Measurements from ENCODE around the gene SLFN14. TPM values are rescaled to one million over a fixed set of nuclear protein-coding genes. Genes with fewer than 3 reads are reported as not detected.

SLFN14 gene
- not detected in 2 replicates for total RNA-seq (2021)
- long read RNA-seq = 0 reads

DNA sequence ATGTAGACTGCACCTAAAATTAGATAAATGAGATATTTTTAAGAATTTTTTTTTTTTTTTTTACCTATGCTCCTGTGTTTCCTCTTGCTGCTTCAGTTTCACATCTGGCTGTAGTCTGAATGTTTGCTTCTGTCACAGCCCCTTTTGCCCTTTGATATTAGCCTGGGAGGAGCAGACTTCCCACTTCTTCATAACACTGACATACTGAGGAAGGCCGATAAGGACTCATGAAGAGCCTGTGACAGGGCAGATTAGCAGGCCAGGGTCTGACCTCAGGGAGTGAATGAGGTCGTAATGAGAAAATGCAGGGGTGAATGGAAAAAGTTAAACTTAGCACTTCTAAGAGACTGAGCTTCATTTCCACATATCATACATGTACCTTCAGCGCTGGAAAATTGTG is at the start of gene SLFN14:
Gene SLFN14 (minus strand): TSS at position 117 of the 400 bp plus-strand sequence. CDS start 2,757 bp downstream, outside the sequence.
- H3T11ph ChIP-seq (ENCODE audit: low read length) = no peak within 1 kb of the TSS
- no peak within 1 kb of the TSS for H3K18ac ChIP-seq (ENCODE audit: insufficient read length, low read depth, low read length)
- no peak within 1 kb of the TSS for H3K4ac ChIP-seq (ENCODE audit: low read depth, low read length)
- no peak within 1 kb of the TSS for H2BK5ac ChIP-seq (ENCODE audit: insufficient read length, low read length)
- H4K5ac ChIP-seq (ENCODE audit: insufficient read length, low read depth, low read length) = no peak within 1 kb of the TSS
- Mint-ChIP-seq H3K27me3 (ENCODE audit: low read depth) (peaks cover 27% of the 10 kb centered on the region), H3K4me3 (no peak within 1 kb of the TSS; a peak in 1 of 5 replicates), H3K36me3 (ENCODE audit: insufficient read depth in 1 of 3, low read depth in 3 of 3) (no peaks in the 10 kb centered on the region), H3K27ac (no peak within 1 kb of the TSS), H3K4me1 (no peaks in the 10 kb centered on the region), H3K9me3 (no peaks in the 10 kb centered on the region)
- no peak within 1 kb of the TSS for H2BK12ac ChIP-seq (ENCODE audit: insufficient read length, low read depth, low read length)
- H3K23ac ChIP-seq (ENCODE audit: insufficient read length, low read depth, low read length) = no peak within 1 kb of the TSS
- H3K56ac ChIP-seq (ENCODE audit: insufficient read length, low read depth, low read length) = no peak within 1 kb of the TSS
- H3K79me1 ChIP-seq (ENCODE audit: insufficient read depth, low read depth, low read length, poor library complexity, severe bottlenecking) = no peaks in the 10 kb centered on the region
- H2BK15ac ChIP-seq (ENCODE audit: low read depth, low read length) = no peak within 1 kb of the TSS
- H3K14ac ChIP-seq (ENCODE audit: insufficient read depth, low read length) = no peak within 1 kb of the TSS
- no peak for TF ChIP-seq CTCF (conservative IDR thresholded peaks at IDR 0.05)
- H2BK20ac ChIP-seq (ENCODE audit: low read depth, low read length, poor library complexity, severe bottlenecking) = no peak within 1 kb of the TSS
- H3K9ac ChIP-seq (ENCODE audit: extremely low read depth, insufficient read length, low read length) = no peak within 1 kb of the TSS
- H4K20me1 ChIP-seq (ENCODE audit: control insufficient read depth, insufficient read depth, insufficient read length) = peaks cover 3% of the 10 kb centered on the region
- H2AK5ac ChIP-seq (ENCODE audit: insufficient read length, low read length) = no peak within 1 kb of the TSS
- no peaks in the 10 kb centered on the region for H3K23me2 ChIP-seq (ENCODE audit: insufficient read length, low read depth, low read length, poor library complexity, severe bottlenecking)
- no peak within 1 kb of the TSS for H4K8ac ChIP-seq (replicated peaks; ENCODE audit: insufficient read length, low read depth, low read length)
- DNase-seq = no peak
- no peak within 1 kb of the TSS for H2BK120ac ChIP-seq (ENCODE audit: low read depth, low read length, poor library complexity, severe bottlenecking)
- no peak within 1 kb of the TSS for H3K27ac ChIP-seq (ENCODE audit: insufficient read length, low read depth, low read length)
- no peaks in the 10 kb centered on the region for H3K27me3 ChIP-seq (ENCODE audit: insufficient read depth, low read length)
- WGBS (ENCODE audit: extremely low coverage, insufficient read length, low lambda C conversion rate) = no CpG with 5 or more reads among the region's 3 CpGs
- H2AFZ ChIP-seq (ENCODE audit: low read length) = no peak within 1 kb of the TSS
- H3K9me3 ChIP-seq (ENCODE audit: control insufficient read depth, low read depth, low read length) = no peaks in the 10 kb centered on the region
- H3K4me1 ChIP-seq (ENCODE audit: insufficient read depth, low read length) = no peaks in the 10 kb centered on the region
- no peaks in the 10 kb centered on the region for H3K79me2 ChIP-seq (ENCODE audit: insufficient read depth, low read length)
- H3K4me2 ChIP-seq (ENCODE audit: insufficient read depth, insufficient read length, low read length) = no peak within 1 kb of the TSS
- H4K91ac ChIP-seq (ENCODE audit: insufficient read length, low read depth, low read length) = no peak within 1 kb of the TSS

Data from H9 (cell line).